Gastroesophageal sphincter (tissue), 4 donors: ENCODE results near the gene PDS5A. TPM values are rescaled to one million over a fixed set of nuclear protein-coding genes. Genes with fewer than 3 reads are reported as not detected.
"Not testable (repeated sequence)": the region's sequence is repeated elsewhere in the genome, so short reads cannot be mapped to it uniquely, and the experiment has no call there.

Source experiments
- ATAC-seq: fragments of 150-250 bp; one replicate; pipeline ENCODE4 v1.9.1; 2016; ENCODE audit warnings: mild to moderate bottlenecking, moderate library complexity
- H3K27ac ChIP-seq, 4 donors: fragments of 200-600 bp; sonication (generic) in 3 of 4; 1 replicate in 3 of 4; 2 replicates in 1 of 4; pipeline ENCODE4 v1.5.1; 2016 to 2019
- H3K27me3 ChIP-seq: fragments of 200-600 bp; sonication (generic); one replicate; pipeline ENCODE4 v1.5.1; 2019
- H3K36me3 ChIP-seq, 2 donors: fragments of 200-600 bp; sonication (generic); one replicate each; pipeline ENCODE4 v1.5.1; 2019; ENCODE audit warnings: control low read depth in 1 of 2
- H3K4me1 ChIP-seq, 3 donors: fragments of 200-600 bp; sonication (generic); 1 replicate in 2 of 3; 2 replicates in 1 of 3; pipeline ENCODE4 v1.5.1; 2016 to 2019; ENCODE audit warnings: control low read depth in 2 of 3
- H3K4me3 ChIP-seq, 2 donors: fragments of 200-600 bp; sonication (generic); one replicate each; pipeline ENCODE4 v1.5.1; 2019; ENCODE audit warnings: mild to moderate bottlenecking in 1 of 2, moderate library complexity in 1 of 2
- H3K9me3 ChIP-seq, 3 donors: fragments of 200-600 bp; sonication (generic); one replicate each; pipeline ENCODE4 v1.5.1; 2017 to 2019; ENCODE audit warnings: control low read depth in 2 of 3
- CTCF ChIP-seq, 4 experiments: fragments of 200-600 bp in 2 of 4; fragments of 450-650 bp in 2 of 4; sonication (generic) in 1 of 4; IDR thresholded peaks; one replicate each; pipeline ENCODE4 v1.5.1; 2017 to 2019; ENCODE audit warnings: antibody characterized with exemption in 4 of 4, mild to moderate bottlenecking in 2 of 4, moderate library complexity in 2 of 4
- EP300 ChIP-seq: sonication (generic); formaldehyde crosslinking; IDR thresholded peaks from one replicate; pipeline ENCODE4 v1.6.1; 2017; ENCODE audit warnings: antibody characterized with exemption, mild to moderate bottlenecking
- POLR2A ChIP-seq, 2 donors: fragments of 450-650 bp; IDR thresholded peaks; one replicate each; pipeline ENCODE4 v1.6.1; 2017; ENCODE audit warnings: antibody characterized with exemption in 2 of 2, mild to moderate bottlenecking in 2 of 2, moderate library complexity in 1 of 2
- POLR2AphosphoS5 ChIP-seq: sonication (generic); formaldehyde crosslinking; IDR thresholded peaks from one replicate; pipeline ENCODE4 v1.6.1; 2017; ENCODE audit warnings: antibody characterized with exemption
- WGBS, 2 donors: methylation state at CpG; one replicate each; pipeline ENCODE4 v1.1.5; 2018; ENCODE audit warnings: low coverage in 1 of 2; 5-methylcytosine and 5-hydroxymethylcytosine counted together
- small RNA-seq, 4 donors: library from RNA; depleted of rRNA; stranded (forward); fragments of <200 nt; gene quantifications; one replicate each; pipeline ENCODE3, GENCODE V24; 2016
- total RNA-seq, 4 donors: library from RNA; depleted of rRNA; stranded (reverse); fragments of >200 nt; gene quantifications; one replicate each; pipeline ENCODE4 v1.1.0, GENCODE V29; 2016

PDS5A gene
- total RNA-seq, 4 donors from 2014 or later: 47.1 to 63.0 (median 57.1) TPM

DNA sequence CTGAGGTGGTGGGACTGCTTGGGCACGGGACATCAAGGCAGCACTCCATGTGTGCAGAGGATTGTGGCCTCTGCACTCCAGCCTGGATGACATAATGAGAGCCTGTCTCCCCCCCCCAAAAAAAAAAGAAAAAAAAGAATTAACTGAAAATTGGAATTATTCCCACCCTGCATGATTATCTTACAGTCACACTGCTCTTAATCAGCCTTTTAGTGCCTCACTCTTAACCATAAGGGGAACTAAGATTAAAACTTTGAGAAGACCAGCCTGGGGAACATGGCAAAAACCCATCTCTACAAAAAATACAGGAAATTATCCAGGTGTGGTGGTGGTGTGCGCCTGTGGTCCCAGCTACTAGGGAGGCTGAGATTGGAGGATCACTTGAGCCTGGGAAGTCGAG, 185.2 kb downstream of the PDS5A start:
- no peaks in the 10 kb centered on the region for H3K27me3 ChIP-seq
- no peaks in the 10 kb centered on the region for H3K36me3 ChIP-seq
- no peak overlapping the region for H3K27ac ChIP-seq
- 90% methylated on average over 2 of the region's 3 CpGs; no CpG with 5 or more reads in 1 of the 2 donors for WGBS, 2 donors
- no peaks in the 10 kb centered on the region for H3K9me3 ChIP-seq
- ATAC-seq: no peak
- TF ChIP-seq CTCF (IDR thresholded peaks at IDR 0.05) (no peak), POLR2A (IDR thresholded peaks at IDR 0.05) (no peak), POLR2AphosphoS5 (no peak), EP300 (no peak)
- no peak overlapping the region for H3K4me3 ChIP-seq
- no peaks in the 10 kb centered on the region for H3K4me1 ChIP-seq

- Histone ChIP-seq H3K27me3 (no peaks in the 10 kb centered on the region), H3K36me3 (no peaks in the 10 kb centered on the region), H3K4me1 (no peaks in the 10 kb centered on the region), H3K4me3 (no peak overlapping the region), H3K9me3 (no peaks in the 10 kb centered on the region), H3K27ac (no peak overlapping the region)
- TF ChIP-seq CTCF (IDR thresholded peaks at IDR 0.05) (no peak), EP300 (no peak), POLR2A (IDR thresholded peaks at IDR 0.05) (no peak), POLR2AphosphoS5 (no peak)
- 82 to 100% methylated on average over 2 to 4 of the region's 5 CpGs for WGBS, 2 donors
- no peak for ATAC-seq
Observed at GRCh38 chr4:39792128-39792527, 185.6 kb downstream of the PDS5A start.

GRCh38 chr4:39786838-39787237, 190.9 kb downstream of the PDS5A start:
- no peaks in the 10 kb centered on the region for H3K9me3 ChIP-seq
- no peaks in the 10 kb centered on the region for H3K4me1 ChIP-seq
- H3K27me3 ChIP-seq: no peaks in the 10 kb centered on the region
- TF ChIP-seq POLR2AphosphoS5: no peak
- TF ChIP-seq EP300: no peak
- TF ChIP-seq POLR2A (IDR thresholded peaks at IDR 0.05): no peak
- peaks cover 0 to 6% of the 10 kb centered on the region in 2 donors for H3K36me3 ChIP-seq
- H3K27ac ChIP-seq: no peak overlapping the region
- H3K4me3 ChIP-seq: no peak overlapping the region
- ATAC-seq: no peak
- WGBS, 2 donors: 85% methylated on average over 4 of the region's 4 CpGs; no CpG with 5 or more reads in 1 of the 2 donors

GRCh38 chr4:39785083-39785482, 192.6 kb downstream of the PDS5A start:
- Histone ChIP-seq H3K36me3 (peaks cover 0 to 9% of the 10 kb centered on the region in 2 donors), H3K27me3 (no peaks in the 10 kb centered on the region), H3K9me3 (no peaks in the 10 kb centered on the region), H3K27ac (no peak overlapping the region), H3K4me3 (no peak overlapping the region), H3K4me1 (no peaks in the 10 kb centered on the region)
- WGBS, 2 donors: 29 to 100% methylated on average over 1 of the region's 1 CpG
- no peak for TF ChIP-seq CTCF (IDR thresholded peaks at IDR 0.05)
- TF ChIP-seq POLR2AphosphoS5: no peak
- TF ChIP-seq EP300: no peak
- no peak for TF ChIP-seq POLR2A (IDR thresholded peaks at IDR 0.05)
- ATAC-seq: no peak

DNA sequence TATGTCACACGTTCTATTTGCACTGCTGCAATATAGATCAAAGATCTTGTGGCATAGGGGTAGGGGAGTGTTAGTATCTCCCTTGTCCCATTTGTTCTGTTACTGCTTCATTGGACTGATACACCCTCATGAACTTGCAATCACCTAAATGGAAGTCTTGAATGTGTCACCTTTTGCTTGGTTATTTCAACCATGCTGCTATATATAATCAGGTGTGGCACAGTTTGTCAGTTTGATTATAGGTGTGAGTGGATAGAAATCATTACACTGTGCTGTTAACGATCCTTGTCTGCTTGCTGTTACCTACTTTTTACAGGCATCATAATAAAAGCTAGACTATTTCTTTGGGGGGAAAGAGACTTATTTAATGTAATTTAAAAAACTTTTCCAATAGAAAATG, 195.7 kb downstream of the PDS5A start:
- not testable (repeated sequence) for ATAC-seq
- WGBS, 2 donors: 83 to 96% methylated on average over 2 of the region's 2 CpGs

More for the DNA sequence above, 195.7 kb downstream of the PDS5A start:
- not testable (repeated sequence) for H3K4me3 ChIP-seq, H3K27ac ChIP-seq, H3K4me1 ChIP-seq, H3K27me3 ChIP-seq, H3K9me3 ChIP-seq
- H3K36me3 ChIP-seq: peaks cover 0 to 40% of the 10 kb centered on the region in 2 donors

Small RNA genes lying within 50 kb of the gene (small RNA-seq; reads per million reads assigned to genes)
- 0 to 0.27 (median 0) reads per million in 4 donors for gene RNA5SP159

Other genes starting within 250 kb of the PDS5A start
- 10 to 100 TPM in 1 of 4 donors, 1 to 10 TPM in 3; 5.3 to 14.5 (median 7.3) TPM for gene N4BP2, start 78.9 kb upstream of the PDS5A start, total RNA-seq
- gene RHOH, start 219.1 kb upstream of the PDS5A start, total RNA-seq: 1 to 10 TPM in 2 of 4 donors, under 1 TPM in 2; 0.42 to 4.4 (median 1.0) TPM